Measurements from ENCODE around the gene AKR1C2.

DNA sequence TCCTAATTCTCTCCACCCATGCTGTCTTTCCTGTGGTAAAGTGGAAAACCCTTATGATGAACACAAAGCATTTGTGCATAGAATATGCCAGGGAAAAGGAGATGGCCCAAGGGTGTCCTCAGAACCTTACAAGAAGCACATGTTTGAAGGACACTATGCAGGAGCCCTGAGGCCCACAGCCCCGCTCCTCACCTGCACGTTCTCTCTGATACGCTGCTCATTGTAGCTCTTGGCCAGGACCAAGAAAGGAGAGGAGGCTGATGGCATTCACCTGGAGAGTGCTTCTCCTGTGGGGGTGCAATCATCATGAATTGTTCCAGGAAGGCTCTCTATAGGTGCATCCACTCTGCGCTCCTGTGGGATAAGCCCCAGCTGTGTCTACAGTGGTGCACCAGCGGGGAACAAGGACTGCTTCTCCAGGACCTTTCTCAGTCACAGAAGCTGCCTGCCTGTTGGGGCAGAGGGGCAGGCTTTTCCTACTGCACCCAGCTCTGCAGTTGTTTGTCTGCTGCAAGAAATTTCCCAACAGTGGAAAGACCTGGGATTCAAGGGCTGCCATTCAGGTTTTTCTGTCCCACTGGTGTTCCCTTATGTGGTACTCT lies 19.9 kb downstream of the AKR1C2 start:
- no peak for TF ChIP-seq TAF1 (IDR thresholded peaks at IDR 0.05; ENCODE audit: borderline replicate concordance, insufficient read depth, low read length)
- TF ChIP-seq POLR2AphosphoS5 (IDR thresholded peaks at IDR 0.05; ENCODE audit: low read depth, low read length) = no peak
- TF ChIP-seq SIN3A (IDR thresholded peaks at IDR 0.05; ENCODE audit: borderline replicate concordance, insufficient read depth, low read length) = no peak
- TF ChIP-seq, protein P1, sequence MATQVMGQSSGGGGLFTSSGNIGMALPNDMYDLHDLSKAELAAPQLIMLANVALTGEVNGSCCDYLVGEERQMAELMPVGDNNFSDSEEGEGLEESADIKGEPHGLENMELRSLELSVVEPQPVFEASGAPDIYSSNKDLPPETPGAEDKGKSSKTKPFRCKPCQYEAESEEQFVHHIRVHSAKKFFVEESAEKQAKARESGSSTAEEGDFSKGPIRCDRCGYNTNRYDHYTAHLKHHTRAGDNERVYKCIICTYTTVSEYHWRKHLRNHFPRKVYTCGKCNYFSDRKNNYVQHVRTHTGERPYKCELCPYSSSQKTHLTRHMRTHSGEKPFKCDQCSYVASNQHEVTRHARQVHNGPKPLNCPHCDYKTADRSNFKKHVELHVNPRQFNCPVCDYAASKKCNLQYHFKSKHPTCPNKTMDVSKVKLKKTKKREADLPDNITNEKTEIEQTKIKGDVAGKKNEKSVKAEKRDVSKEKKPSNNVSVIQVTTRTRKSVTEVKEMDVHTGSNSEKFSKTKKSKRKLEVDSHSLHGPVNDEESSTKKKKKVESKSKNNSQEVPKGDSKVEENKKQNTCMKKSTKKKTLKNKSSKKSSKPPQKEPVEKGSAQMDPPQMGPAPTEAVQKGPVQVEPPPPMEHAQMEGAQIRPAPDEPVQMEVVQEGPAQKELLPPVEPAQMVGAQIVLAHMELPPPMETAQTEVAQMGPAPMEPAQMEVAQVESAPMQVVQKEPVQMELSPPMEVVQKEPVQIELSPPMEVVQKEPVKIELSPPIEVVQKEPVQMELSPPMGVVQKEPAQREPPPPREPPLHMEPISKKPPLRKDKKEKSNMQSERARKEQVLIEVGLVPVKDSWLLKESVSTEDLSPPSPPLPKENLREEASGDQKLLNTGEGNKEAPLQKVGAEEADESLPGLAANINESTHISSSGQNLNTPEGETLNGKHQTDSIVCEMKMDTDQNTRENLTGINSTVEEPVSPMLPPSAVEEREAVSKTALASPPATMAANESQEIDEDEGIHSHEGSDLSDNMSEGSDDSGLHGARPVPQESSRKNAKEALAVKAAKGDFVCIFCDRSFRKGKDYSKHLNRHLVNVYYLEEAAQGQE (IDR thresholded peaks at IDR 0.05; ENCODE audit: insufficient read depth in 1 of 2, low read depth in 2 of 2, low read length in 2 of 2) = no peak
- TF ChIP-seq FOXP2 (optimal IDR thresholded peaks at IDR 0.05; ENCODE audit: borderline replicate concordance, extremely low read depth, extremely low read length, insufficient read depth) = no peak
